IgD-negative memory B cell (primary cell): ENCODE results near the gene JAK2. TPM values are rescaled to one million over a fixed set of nuclear protein-coding genes. Genes with fewer than 3 reads are reported as not detected.

Source experiments
- H3K27ac Mint-ChIP-seq, 3 donors: one replicate each; pipeline ENCODE4 v1.8.0; 2020 to 2022; ENCODE audit warnings: mild to moderate bottlenecking in 3 of 3, mixed read lengths in 3 of 3, moderate library complexity in 1 of 3
- H3K27me3 Mint-ChIP-seq: one replicate; pipeline ENCODE4 v1.8.0; 2021; ENCODE audit warnings: mixed read lengths
- H3K36me3 Mint-ChIP-seq: one replicate; pipeline ENCODE4 v1.8.0; 2020; ENCODE audit warnings: mild to moderate bottlenecking, mixed read lengths
- H3K4me1 Mint-ChIP-seq, 3 donors: one replicate each; pipeline ENCODE4 v1.8.0; 2020 to 2022; ENCODE audit warnings: mixed read lengths in 3 of 3, mild to moderate bottlenecking in 1 of 3
- H3K4me3 Mint-ChIP-seq, 4 donors: one replicate each; pipeline ENCODE4 v1.8.0; 2020 to 2022; ENCODE audit warnings: mild to moderate bottlenecking in 4 of 4, mixed read lengths in 4 of 4, moderate library complexity in 3 of 4
- H3K9me3 Mint-ChIP-seq, 3 donors: one replicate each; pipeline ENCODE4 v1.8.0; 2020 to 2021; ENCODE audit warnings: mixed read lengths in 3 of 3, mild to moderate bottlenecking in 1 of 3
- polyA plus RNA-seq: library from polyadenylated mRNA; unstranded; fragments of 300-500 nt; fragmentation: Illumina TruSeq; gene quantifications from one replicate; pipeline ENCODE4 v1.2.3, GENCODE V29; 2021

Gene JAK2
- polyA plus RNA-seq, 1 donor from 2014 or later = 9.2 TPM

- no peak overlapping the region for H3K4me3 Mint-ChIP-seq
- no peak overlapping the region for H3K27ac Mint-ChIP-seq
- peaks cover 2% of the 10 kb centered on the region for H3K36me3 Mint-ChIP-seq
- no peaks in the 10 kb centered on the region for H3K4me1 Mint-ChIP-seq
- H3K27me3 Mint-ChIP-seq = no peaks in the 10 kb centered on the region
- H3K9me3 Mint-ChIP-seq = peaks cover 0 to 2% (median 0%) of the 10 kb centered on the region in 3 donors
These were observed 126.6 kb downstream of the JAK2 start for GRCh38 chr9:5111696-5112095.

DNA sequence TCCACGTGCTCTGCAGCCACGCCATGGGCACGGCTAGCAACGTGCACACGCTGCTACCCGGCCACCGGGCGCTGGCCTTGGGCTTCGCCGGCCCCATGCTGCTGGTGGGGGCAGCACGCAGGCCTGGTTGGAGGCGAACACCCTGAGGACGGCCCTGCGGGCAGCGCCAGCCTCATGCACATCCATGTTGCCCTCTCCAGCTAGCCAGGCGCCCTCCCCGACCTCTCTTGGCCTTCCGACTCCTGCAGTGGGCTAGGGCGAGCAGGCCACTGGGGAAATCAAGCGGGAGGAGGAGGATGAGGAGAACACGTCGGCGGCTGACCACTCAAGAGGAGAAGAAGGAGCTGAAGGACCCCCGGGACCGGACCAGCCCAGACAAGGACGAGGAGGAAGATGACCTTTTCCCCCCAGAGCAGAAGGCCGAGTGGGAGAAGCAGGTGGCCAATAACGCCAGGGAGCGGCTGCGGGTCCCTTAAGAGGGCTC is 127.1 kb downstream of the JAK2 start:
- peaks cover 0 to 2% (median 0%) of the 10 kb centered on the region in 3 donors for H3K9me3 Mint-ChIP-seq
- peaks cover 4% of the 10 kb centered on the region for H3K36me3 Mint-ChIP-seq
- no peaks in the 10 kb centered on the region for H3K4me1 Mint-ChIP-seq
- H3K27me3 Mint-ChIP-seq = no peaks in the 10 kb centered on the region
- H3K27ac Mint-ChIP-seq = no peak overlapping the region
- H3K4me3 Mint-ChIP-seq = no peak overlapping the region

DNA sequence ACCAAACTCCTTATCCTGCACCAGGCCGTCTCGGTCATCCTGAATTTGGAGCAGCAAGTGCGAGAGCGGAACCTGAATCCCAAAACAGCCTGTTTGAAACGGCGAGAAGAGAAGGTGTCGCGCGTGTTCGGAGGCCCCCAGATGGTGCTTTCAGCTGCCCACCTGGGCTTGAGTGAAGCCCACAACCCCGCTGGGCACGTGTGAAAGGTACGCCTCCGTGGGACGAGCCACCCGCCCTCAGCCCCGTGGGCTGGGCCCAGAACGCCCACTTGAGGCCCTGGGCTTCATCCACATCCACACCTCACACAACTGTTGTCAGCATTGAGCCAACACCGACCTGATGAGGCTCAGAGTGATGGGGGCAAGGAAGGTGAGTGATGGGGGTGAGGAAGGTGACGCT is 127.6 kb downstream of the JAK2 start:
- Mint-ChIP-seq H3K36me3 (peaks cover 4% of the 10 kb centered on the region), H3K27ac (no peak overlapping the region), H3K27me3 (no peaks in the 10 kb centered on the region), H3K9me3 (peaks cover 0 to 2% (median 0%) of the 10 kb centered on the region in 3 donors), H3K4me1 (no peaks in the 10 kb centered on the region), H3K4me3 (no peak overlapping the region)

DNA sequence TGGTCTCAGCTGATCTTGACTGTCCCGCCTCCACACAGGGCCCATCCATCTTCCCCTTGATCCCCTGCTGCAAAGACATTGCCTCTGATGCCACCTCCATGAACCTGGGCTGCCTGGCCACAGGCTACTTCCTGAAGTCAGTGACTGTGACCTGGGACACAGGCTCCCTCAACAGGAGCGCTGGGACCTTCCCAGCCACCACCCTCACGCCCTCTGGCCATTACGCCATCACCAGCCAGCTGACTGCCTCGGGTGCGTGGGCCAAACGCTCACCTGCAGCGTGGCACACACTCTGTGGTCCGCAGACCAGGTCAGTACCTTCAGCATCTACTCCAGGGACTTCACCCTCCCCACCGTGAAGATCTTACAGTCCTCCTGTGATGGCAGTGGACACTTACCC is 128.5 kb downstream of the JAK2 start:
- Mint-ChIP-seq H3K36me3 (peaks cover 4% of the 10 kb centered on the region), H3K4me3 (no peak overlapping the region), H3K27ac (no peak overlapping the region), H3K27me3 (no peaks in the 10 kb centered on the region), H3K4me1 (no peaks in the 10 kb centered on the region), H3K9me3 (peaks cover 0 to 2% (median 0%) of the 10 kb centered on the region in 3 donors)

GRCh38 chr9:5113994-5114748 is 129.1 kb downstream of the JAK2 start:
- H3K4me1 Mint-ChIP-seq = no peaks in the 10 kb centered on the region
- peaks cover 0 to 2% (median 0%) of the 10 kb centered on the region in 3 donors for H3K9me3 Mint-ChIP-seq
- H3K27me3 Mint-ChIP-seq = no peaks in the 10 kb centered on the region
- H3K4me3 Mint-ChIP-seq = peak overlapping the region in 2 of 4 donors; percentile 39 to 48
- H3K27ac Mint-ChIP-seq = no peak overlapping the region
- H3K36me3 Mint-ChIP-seq = peaks cover 4% of the 10 kb centered on the region

DNA sequence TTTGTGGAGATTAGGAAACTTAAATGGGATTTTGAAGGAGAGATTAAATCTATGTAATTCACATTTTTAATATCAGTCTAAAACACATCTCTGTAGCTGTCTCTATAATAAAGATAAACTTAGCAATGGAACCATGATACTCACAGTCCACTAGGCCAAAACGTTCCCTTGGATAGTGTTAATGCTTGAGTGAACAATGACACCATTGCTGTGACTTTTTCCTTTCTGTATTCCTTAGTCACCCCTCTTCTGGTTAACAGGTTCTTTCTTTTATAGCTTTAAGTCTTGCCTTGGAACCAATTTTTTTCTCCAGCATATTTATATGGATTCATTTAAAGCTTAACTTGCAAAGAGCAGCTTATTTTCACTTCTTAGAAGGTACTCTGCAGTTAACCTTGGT is 137.0 kb downstream of the JAK2 start:
- no peaks in the 10 kb centered on the region for H3K9me3 Mint-ChIP-seq
- H3K27ac Mint-ChIP-seq = no peak overlapping the region
- H3K36me3 Mint-ChIP-seq = peaks cover 13% of the 10 kb centered on the region

DNA sequence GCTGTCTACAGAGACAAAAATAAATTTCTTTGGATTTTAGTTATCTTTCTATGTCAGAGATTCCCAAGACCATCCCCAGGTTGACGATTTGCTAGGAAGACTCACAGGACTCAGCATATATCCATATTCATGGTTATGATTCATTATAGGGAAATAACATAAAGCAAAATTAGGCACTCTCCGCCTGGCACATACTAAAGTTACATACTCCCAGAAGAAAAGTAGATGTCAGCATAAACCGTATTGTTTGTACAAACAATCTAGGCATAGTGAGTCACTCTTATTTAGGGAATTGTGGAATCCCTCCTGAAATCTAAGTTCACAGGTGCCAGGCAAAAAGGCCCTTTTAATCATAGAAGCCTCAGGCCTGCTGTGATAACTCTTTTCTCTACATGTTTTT is 137.4 kb downstream of the JAK2 start:
- Mint-ChIP-seq H3K27me3 (no peaks in the 10 kb centered on the region), H3K4me3 (no peak overlapping the region), H3K4me1 (no peaks in the 10 kb centered on the region), H3K36me3 (peaks cover 12% of the 10 kb centered on the region), H3K27ac (no peak overlapping the region), H3K9me3 (no peaks in the 10 kb centered on the region)

More for the DNA sequence above, 137.0 kb downstream of the JAK2 start:
- Mint-ChIP-seq H3K4me3 (no peak overlapping the region), H3K4me1 (no peaks in the 10 kb centered on the region), H3K27me3 (no peaks in the 10 kb centered on the region)

- H3K27ac Mint-ChIP-seq = no peak overlapping the region
- no peaks in the 10 kb centered on the region for H3K27me3 Mint-ChIP-seq
- no peaks in the 10 kb centered on the region for H3K4me1 Mint-ChIP-seq
- peaks cover 14 to 17% (median 15%) of the 10 kb centered on the region in 3 donors for H3K9me3 Mint-ChIP-seq
- H3K4me3 Mint-ChIP-seq = no peak overlapping the region
- H3K36me3 Mint-ChIP-seq = peaks cover 22% of the 10 kb centered on the region
These were observed 155.1 kb downstream of the JAK2 start for GRCh38 chr9:5140151-5140550.

GRCh38 chr9:5144217-5144616 is 159.1 kb downstream of the JAK2 start:
- Mint-ChIP-seq H3K4me3 (no peak overlapping the region), H3K27me3 (no peaks in the 10 kb centered on the region), H3K36me3 (peaks cover 39% of the 10 kb centered on the region), H3K27ac (no peak overlapping the region), H3K4me1 (no peaks in the 10 kb centered on the region), H3K9me3 (peaks cover 5 to 14% (median 12%) of the 10 kb centered on the region in 3 donors)

- no peaks in the 10 kb centered on the region for H3K27me3 Mint-ChIP-seq
- no peaks in the 10 kb centered on the region for H3K4me1 Mint-ChIP-seq
- H3K36me3 Mint-ChIP-seq = peaks cover 39% of the 10 kb centered on the region
- H3K4me3 Mint-ChIP-seq = no peak overlapping the region
- H3K9me3 Mint-ChIP-seq = peaks cover 5 to 30% (median 15%) of the 10 kb centered on the region in 3 donors
- H3K27ac Mint-ChIP-seq = no peak overlapping the region
These were observed 161.2 kb downstream of the JAK2 start for GRCh38 chr9:5146241-5146640.

Other genes with a start within 250 kb of the JAK2 start
- 25.1 TPM for gene AK3, start 244.1 kb upstream of the JAK2 start, polyA plus RNA-seq
- gene RCL1, start 192.3 kb upstream of the JAK2 start, polyA plus RNA-seq = 16.0 TPM
- 0.38 TPM for gene INSL6, start 200.4 kb downstream of the JAK2 start, polyA plus RNA-seq
- not detected for gene INSL4, start 246.1 kb downstream of the JAK2 start, polyA plus RNA-seq